ENCODE results near the gene FKBP1B.
"Not testable (repeated sequence)": the region's sequence is repeated elsewhere in the genome, so short reads cannot be mapped to it uniquely, and the experiment has no call there.

Gene FKBP1B

GRCh38 chr2:24022975-24023575 is 26.5 kb upstream of the FKBP1B start:
- no peak for DNase-seq

GRCh38 chr2:24024018-24024417 is 25.5 kb upstream of the FKBP1B start:
- DNase-seq, result peak; percentile 25

DNA sequence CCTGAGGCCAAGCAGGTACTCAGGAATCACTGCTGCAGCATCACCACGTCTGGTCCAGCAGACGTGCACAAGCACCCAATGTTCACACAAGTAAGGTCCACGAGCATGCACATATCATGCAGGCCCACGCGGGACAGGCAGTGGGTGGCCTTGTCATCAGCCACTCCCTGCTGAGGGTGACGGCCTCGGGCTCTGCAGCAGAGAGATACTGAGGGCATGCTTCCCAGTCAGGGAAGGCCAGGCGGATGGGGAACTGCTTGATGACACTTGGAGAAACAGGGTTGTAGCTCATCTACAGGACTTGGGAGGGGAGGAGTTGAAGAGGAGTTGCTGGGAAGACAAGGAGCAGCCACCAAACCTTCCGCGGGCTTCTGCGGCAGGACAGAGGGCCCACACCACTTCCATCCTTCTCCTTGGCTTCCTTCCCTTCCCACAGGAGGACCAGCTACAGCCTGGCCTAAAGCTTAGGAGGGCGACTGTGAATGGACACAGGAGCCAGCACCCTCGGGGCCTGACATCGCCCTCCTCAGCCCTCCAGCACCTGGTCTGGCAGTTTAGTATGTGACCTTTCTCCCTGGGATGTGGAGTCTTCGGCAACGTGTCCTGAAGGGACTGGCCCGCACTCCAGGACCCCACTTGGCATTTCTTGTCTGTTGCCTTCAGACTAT is 24.4 kb upstream of the FKBP1B start:
- no peak for DNase-seq

DNA sequence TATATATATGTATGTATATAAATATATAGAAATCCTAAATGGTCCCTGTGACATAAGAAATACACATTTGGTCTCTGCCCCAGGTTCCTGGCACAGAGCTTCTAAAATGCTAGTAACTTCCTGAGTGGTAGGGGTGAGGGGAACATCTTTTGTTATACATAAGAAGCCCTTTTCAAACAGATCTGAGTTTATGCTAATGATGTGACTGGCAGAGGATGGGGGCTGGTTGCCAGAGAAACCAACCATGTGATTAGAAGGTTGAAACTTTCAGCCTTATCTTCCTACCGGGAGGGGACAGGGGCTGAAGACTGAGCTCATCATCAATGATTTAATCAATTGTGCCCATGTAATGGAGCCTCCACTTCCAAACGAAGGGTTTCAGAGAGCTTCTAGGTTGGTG is 23.3 kb upstream of the FKBP1B start:
- no peak for DNase-seq

DNA sequence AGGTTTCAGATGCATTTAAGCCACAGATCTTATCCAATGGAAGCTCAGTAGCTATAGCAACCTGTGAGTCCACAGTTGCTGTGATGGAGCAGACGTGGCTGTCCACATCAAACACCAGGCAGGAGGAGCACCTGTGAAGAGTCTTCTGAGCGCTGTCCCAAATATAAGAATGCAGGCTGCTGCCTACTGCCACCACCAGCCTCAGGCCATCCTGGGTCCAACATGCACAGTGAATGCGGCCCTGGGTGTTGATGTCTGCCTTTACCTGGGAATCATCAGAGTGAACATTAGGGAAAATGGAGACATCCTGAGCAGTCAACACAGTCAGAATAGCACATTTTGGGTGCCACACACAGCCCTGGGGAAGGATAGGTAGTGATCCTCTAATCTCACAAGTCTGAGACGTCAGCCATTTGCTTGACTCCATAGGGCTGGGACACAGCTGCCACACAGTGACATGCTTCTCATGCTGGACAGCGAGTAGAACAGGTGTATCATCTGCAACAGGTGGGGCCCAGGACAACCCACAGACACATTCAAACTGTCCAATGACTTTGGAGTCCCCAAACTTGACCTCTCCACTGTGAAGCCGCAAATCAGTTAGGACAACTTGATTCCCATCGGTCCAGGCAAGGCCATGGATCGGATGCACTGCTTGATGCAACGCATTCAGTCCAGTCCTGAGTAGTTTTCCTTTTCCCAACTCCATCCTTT is 10.6 kb upstream of the FKBP1B start:
- DNase-seq, result no peak

- DNase-seq, result no peak
Observed at GRCh38 chr2:24040511-24040910, 9.0 kb upstream of the FKBP1B start.

GRCh38 chr2:24043133-24043532 is 6.4 kb upstream of the FKBP1B start:
- DNase-seq, result not testable (repeated sequence)

- no peak for DNase-seq
Observed at GRCh38 chr2:24045511-24046508, 3.7 kb upstream of the FKBP1B start.

DNA sequence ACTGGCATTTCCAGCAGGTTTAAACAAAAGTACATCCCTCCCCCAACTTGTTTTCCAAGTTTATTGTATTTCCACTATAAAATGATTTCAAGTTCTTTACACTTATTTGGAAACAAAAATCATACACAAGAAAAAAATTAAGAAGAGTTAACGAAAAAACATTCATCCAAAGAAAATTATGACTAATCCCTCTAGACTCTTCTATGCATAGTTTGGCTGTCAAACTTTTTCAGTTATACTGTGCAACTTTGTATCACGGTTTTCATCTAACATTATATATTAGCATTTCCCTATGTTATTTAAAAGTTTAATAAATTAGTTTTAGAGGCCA is 3.0 kb upstream of the FKBP1B start:
- DNase-seq, result no peak

- DNase-seq, result peak; percentile 99
Observed at GRCh38 chr2:24046930-24047702, 2.4 kb upstream of the FKBP1B start, which contains the start of gene WDCP. TSS of gene WDCP (minus strand) at chr2:24047391. CDS start at chr2:24039494, 7,897 bp downstream.

DNA sequence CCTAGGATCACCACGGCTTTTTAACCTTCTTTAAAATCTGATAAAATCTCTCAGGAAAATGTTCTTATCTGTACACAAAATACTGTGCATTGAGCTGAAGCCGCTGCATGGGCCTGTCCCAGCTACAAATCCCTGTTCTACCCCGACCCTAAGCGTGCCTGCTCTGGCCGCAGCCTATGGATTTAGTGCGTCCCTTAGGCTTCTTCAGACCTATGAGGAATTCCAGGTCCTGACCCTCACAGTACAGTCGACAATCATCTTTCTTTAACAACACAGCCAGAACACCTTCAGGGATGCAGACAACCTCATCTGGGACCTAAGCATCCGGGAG is 1.9 kb upstream of the FKBP1B start:
- DNase-seq, result no peak

- no peak for DNase-seq
Observed at GRCh38 chr2:24048769-24049484, 614 bp upstream of the FKBP1B start.

- no peak for DNase-seq
Observed at GRCh38 chr2:24050041-24050979, 769 bp downstream of the FKBP1B start.

- no peak for DNase-seq
Observed at GRCh38 chr2:24051833-24052232, 2.3 kb downstream of the FKBP1B start.

DNA sequence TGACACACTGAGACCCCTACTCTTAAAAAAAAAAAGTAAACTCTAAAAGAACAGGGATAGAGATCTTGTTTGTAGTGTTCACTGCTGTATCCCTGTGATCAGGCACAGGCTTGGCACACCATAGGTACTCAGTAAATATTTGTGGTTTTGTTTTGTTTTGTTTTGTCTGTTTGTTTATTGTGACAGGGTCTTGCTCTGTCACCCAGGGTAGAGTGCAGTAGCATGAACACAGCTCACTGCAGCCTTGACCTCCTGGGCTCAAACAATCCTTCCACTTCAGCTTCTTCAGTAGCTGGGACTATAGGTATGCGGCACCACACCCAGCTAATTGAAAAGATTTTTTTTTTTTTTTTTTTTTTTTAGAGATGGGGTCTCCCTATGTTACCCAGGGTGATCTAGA is 3.4 kb downstream of the FKBP1B start:
- no peak for DNase-seq

DNA sequence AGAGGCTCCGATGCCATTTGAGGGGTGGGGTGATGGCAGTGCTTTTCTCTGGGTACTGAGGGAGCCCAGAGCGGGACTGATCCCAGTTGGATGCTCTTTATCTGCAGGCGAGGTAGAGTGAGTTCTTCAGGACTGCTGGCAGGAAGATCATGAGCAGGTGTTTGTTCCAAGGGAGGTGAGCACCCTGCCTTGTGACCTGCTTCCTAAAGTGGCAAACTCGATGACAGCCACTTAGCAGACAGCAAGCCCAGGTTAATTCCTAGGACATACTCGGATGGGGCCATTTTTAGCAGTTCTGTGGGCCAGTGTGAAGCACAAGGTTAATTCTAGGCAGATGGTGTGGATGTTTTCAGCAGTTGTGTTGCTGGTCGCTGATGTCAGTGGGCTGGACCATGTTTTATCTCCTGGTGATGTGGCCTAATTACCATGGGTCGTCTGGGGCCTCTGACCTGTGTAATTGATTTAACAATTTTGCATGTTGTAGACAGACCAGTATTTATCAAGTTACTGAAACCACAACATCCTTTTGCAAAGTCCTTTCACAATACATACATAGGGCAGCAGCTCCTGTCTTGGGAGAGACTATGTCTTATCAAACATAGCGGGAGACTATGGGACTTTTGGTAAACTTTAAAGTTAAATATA is 4.9 kb downstream of the FKBP1B start:
- no peak for DNase-seq

DNA sequence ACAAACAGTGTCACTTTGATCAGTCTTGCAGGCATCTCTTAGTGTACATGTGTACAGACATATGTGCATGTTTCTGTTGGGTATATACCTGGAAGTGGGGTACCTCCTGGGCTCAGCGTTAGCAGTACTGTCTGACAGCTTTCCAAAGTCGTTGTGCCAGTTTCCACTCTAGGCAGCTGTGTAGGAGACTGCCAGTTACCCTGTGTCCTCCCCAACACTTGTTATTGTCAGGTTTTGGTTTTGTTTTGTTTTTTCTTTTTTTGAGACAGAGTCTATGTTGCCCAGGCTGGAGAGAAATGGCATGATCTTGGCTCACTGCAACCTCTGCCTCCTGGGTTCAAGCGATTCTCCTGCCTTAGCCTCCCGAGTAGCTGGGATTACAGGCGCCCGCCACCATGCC is 6.2 kb downstream of the FKBP1B start:
- no peak for DNase-seq

DNA sequence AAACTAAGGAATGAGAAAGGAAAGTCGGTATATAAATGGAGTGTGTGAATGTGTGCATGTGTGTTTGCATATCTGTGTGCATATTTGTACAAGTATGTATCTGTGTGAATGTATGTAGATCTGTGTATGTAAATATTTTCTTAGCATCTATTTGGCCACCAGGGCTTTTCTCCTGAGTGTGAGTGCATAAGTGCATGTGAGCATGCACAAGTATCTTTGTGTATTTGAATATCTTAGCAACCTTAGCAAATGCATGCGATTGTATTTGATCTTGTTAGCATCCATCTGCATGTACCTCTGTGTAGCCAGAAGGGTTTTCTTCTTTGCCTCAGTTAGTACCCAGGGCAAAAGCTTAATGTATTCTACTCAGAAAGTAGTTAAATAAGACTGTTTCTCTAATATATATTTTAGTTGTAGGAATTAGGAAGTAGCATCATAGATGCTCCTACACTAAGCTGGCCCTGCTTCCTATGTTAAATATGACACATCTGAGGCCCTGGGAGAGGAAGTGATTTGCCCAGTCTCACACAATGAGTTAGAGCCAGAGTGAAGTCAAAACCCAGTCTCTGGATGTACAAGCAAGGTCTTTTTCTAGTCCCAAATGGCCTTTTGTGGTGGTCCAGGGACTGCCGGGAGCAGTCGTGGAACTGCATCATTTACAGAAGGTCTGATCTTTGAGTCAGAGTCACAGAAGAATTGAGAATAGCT is 9.2 kb downstream of the FKBP1B start:
- DNase-seq, result no peak

DNA sequence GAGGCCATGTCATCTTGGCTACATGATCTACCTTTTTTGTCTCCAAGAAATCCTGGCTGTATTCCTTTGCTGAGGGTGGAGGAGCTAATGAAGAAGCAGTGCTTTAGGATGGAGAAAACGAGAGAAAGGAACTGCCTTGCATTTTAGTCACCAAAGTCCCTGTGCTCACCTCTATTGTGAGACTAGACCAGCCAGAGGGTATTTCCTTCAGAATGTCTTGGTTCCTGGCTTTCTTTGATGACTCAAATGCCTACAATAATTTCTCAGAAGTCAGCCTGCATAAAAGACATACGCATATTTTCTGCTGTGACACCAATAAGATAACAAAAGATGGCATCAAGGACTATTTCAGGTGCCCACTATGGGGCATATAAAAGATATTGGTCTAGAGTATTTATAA is 15.8 kb downstream of the FKBP1B start:
- no peak for DNase-seq
